ENCODE measurements around the gene CEP295NL.

GRCh38 chr17:78903101-78903779 lies at the start of gene CEP295NL:
- TF ChIP-seq POLR2AphosphoS5 (IDR thresholded peaks at IDR 0.05; ENCODE audit: insufficient read depth in 1 of 2, low read depth in 1 of 2) (no peak), CTCF (IDR thresholded peaks at IDR 0.05) (no peak)

All from vagina (tissue), 2 donors.